WTC11 (cell line): ENCODE measurements around the gene NPB. TPM values are rescaled to one million over a fixed set of nuclear protein-coding genes. Genes with fewer than 3 reads are reported as not detected.

Experiments
- ATAC-seq: fragments of 200-7000 bp; cut with Tn5 transposase; 2 replicates; pipeline ENCODE4 v1.10.0; 2021; ENCODE audit warnings: mild to moderate bottlenecking, moderate library complexity
- CTCF ChIA-PET: fragments of 300-600 bp; sonication (Branson Sonifier 250); formaldehyde crosslinking; loops from one replicate; lab custom pipeline; 2021; ENCODE audit warnings: antibody characterized with exemption; lab: Charles Lee
- POLR2A ChIA-PET: fragments of 350-600 bp; sonication (Branson Sonifier 250); formaldehyde crosslinking; loops from one replicate; lab custom pipeline; 2021; ENCODE audit warnings: antibody characterized with exemption; lab: Charles Lee
- DNase-seq: peaks from one replicate; pipeline ENCODE4 v3.0.0; 2021; ENCODE audit warnings: low spot score
- H3K27ac Mint-ChIP-seq: 2 replicates; pipeline ENCODE4 v1.8.0; 2021; ENCODE audit warnings: mixed read lengths
- H3K27me3 Mint-ChIP-seq: 2 replicates; pipeline ENCODE4 v1.8.0; 2021; ENCODE audit warnings: low read depth, mild to moderate bottlenecking, moderate library complexity, mixed read lengths
- H3K36me3 Mint-ChIP-seq: 2 replicates; pipeline ENCODE4 v1.8.0; 2021; ENCODE audit warnings: mixed read lengths
- H3K4me1 Mint-ChIP-seq: 2 replicates; pipeline ENCODE4 v1.8.0; 2022; ENCODE audit warnings: mixed read lengths
- H3K4me3 Mint-ChIP-seq: 2 replicates; pipeline ENCODE4 v1.8.0; 2021; ENCODE audit warnings: mild to moderate bottlenecking, moderate library complexity, mixed read lengths
- H3K9me3 Mint-ChIP-seq: 2 replicates; pipeline ENCODE4 v1.8.0; 2021; ENCODE audit warnings: mixed read lengths
- GABPB1 ChIP-seq: sonication (generic); formaldehyde crosslinking; IDR thresholded peaks from 2 replicates; pipeline ENCODE4 v1.8.1; 2023; ENCODE audit warnings: mild to moderate bottlenecking, missing genetic modification reagents
- GTF2I ChIP-seq: fragments of 250-450 bp; sonication (Bioruptor Pico); conservative IDR thresholded peaks from 2 replicates; pipeline ENCODE4 v1.4.0; 2021; ENCODE audit warnings: mild to moderate bottlenecking
- HMGA2 ChIP-seq: fragments of 250-450 bp; sonication (Bioruptor Pico); IDR thresholded peaks from 2 replicates; pipeline ENCODE4 v1.4.0; 2021; ENCODE audit warnings: mild to moderate bottlenecking, moderate library complexity
- JAZF1 ChIP-seq: fragments of 250-450 bp; sonication (Bioruptor Pico); IDR thresholded peaks from 2 replicates; pipeline ENCODE4 v1.9.0; 2021; ENCODE audit warnings: moderate library complexity, mild to moderate bottlenecking, inconsistent platforms
- JUN ChIP-seq: sonication (generic); formaldehyde crosslinking; IDR thresholded peaks from 2 replicates; pipeline ENCODE4 v1.8.0; 2023; ENCODE audit warnings: mild to moderate bottlenecking, missing genetic modification reagents
- KAT7 ChIP-seq: sonication (generic); formaldehyde crosslinking; IDR thresholded peaks from 2 replicates; pipeline ENCODE4 v1.8.1; 2023; ENCODE audit warnings: missing genetic modification reagents, mild to moderate bottlenecking, borderline replicate concordance
- MXD4 ChIP-seq: fragments of 250-450 bp; sonication (Bioruptor Pico); IDR thresholded peaks from 2 replicates; pipeline ENCODE4 v1.8.0; 2021; ENCODE audit warnings: mild to moderate bottlenecking, moderate library complexity, borderline replicate concordance
- NFE2L1 ChIP-seq: sonication (generic); formaldehyde crosslinking; IDR thresholded peaks from 2 replicates; pipeline ENCODE4 v1.8.1; 2023; ENCODE audit warnings: missing genetic modification reagents
- PRDM15 ChIP-seq: sonication (generic); formaldehyde crosslinking; IDR thresholded peaks from 2 replicates; pipeline ENCODE4 v1.8.0; 2022; ENCODE audit warnings: missing genetic modification reagents
- STAT6 ChIP-seq: sonication (generic); formaldehyde crosslinking; conservative IDR thresholded peaks from 2 replicates; pipeline ENCODE4 v1.8.1; 2023; ENCODE audit warnings: mild to moderate bottlenecking, low read depth, missing genetic modification reagents, moderate library complexity
- TCF7 ChIP-seq: sonication (generic); formaldehyde crosslinking; IDR thresholded peaks from 2 replicates; pipeline ENCODE4 v1.8.0; 2022; ENCODE audit warnings: mild to moderate bottlenecking, low read depth, missing genetic modification reagents, moderate library complexity
- TEAD4 ChIP-seq: sonication (generic); formaldehyde crosslinking; IDR thresholded peaks from 2 replicates; pipeline ENCODE4 v1.8.0; 2022; ENCODE audit warnings: mild to moderate bottlenecking, missing genetic modification reagents
- TP53 ChIP-seq: sonication (generic); formaldehyde crosslinking; IDR thresholded peaks from 2 replicates; pipeline ENCODE4 v1.8.1; 2023; ENCODE audit warnings: mild to moderate bottlenecking, missing genetic modification reagents
- ZNF416 ChIP-seq: fragments of 250-450 bp; sonication (Bioruptor Pico); IDR thresholded peaks from 2 replicates; pipeline ENCODE4 v1.9.0; 2021; ENCODE audit warnings: mild to moderate bottlenecking, inconsistent platforms
- total RNA-seq: library from RNA; stranded (reverse); gene quantifications from 3 replicates; pipeline ENCODE4 v1.2.3, GENCODE V29; 2021
- TF ChIP-seq, protein P1 (sequence below): sonication (generic); formaldehyde crosslinking; IDR thresholded peaks from 2 replicates; pipeline ENCODE4 v1.8.0; 2022; ENCODE audit warnings: mild to moderate bottlenecking, missing genetic modification reagents
- TF ChIP-seq, protein P2 (sequence below): fragments of 250-450 bp; sonication (Bioruptor Pico); IDR thresholded peaks from 2 replicates; pipeline ENCODE4 v2.1.2; 2022; ENCODE audit warnings: mild to moderate bottlenecking, moderate library complexity
- TF ChIP-seq, protein P3 (sequence below): sonication (generic); formaldehyde crosslinking; IDR thresholded peaks from 2 replicates; pipeline ENCODE4 v1.8.1; 2023; ENCODE audit warnings: mild to moderate bottlenecking, missing genetic modification reagents, moderate library complexity

The NPB gene
- total RNA-seq, 1 experiment from 2014 or later = 1.9 TPM

- H3K4me1 Mint-ChIP-seq = no peaks in the 10 kb centered on the region
- H3K36me3 Mint-ChIP-seq = peaks cover 24% of the 10 kb centered on the region
- POLR2A ChIA-PET = no interaction called here
- no peaks in the 10 kb centered on the region for H3K9me3 Mint-ChIP-seq
- H3K27ac Mint-ChIP-seq = no peak overlapping the region
- no peak for ATAC-seq
- DNase-seq = no peak
- peaks cover 13% of the 10 kb centered on the region for H3K27me3 Mint-ChIP-seq
- H3K4me3 Mint-ChIP-seq = no peak overlapping the region
- TF ChIP-seq TP53 (CRISPR knock-in tag) (no peak), NFE2L1 (no peak), GTF2I (CRISPR knock-in tag) (no peak), HMGA2 (CRISPR knock-in tag) (no peak), STAT6 (CRISPR knock-in tag) (no peak)
- TF ChIP-seq, protein P1, sequence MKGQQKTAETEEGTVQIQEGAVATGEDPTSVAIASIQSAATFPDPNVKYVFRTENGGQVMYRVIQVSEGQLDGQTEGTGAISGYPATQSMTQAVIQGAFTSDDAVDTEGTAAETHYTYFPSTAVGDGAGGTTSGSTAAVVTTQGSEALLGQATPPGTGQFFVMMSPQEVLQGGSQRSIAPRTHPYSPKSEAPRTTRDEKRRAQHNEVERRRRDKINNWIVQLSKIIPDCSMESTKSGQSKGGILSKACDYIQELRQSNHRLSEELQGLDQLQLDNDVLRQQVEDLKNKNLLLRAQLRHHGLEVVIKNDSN = no peak
- CTCF ChIA-PET = no interaction called here
Observed at GRCh38 chr17:81899514-81900166, 2.4 kb upstream of the NPB start.

- Mint-ChIP-seq H3K27ac (no peak overlapping the region; the same call in 1 of the 2 replicates), H3K9me3 (no peaks in the 10 kb centered on the region), H3K4me1 (no peaks in the 10 kb centered on the region), H3K27me3 (peaks cover 13% of the 10 kb centered on the region)
- CTCF ChIA-PET = no interaction called here
- no peak for TF ChIP-seq JAZF1
- TF ChIP-seq JUN = no peak
- no peak for TF ChIP-seq GABPB1
- TF ChIP-seq, protein P2, sequence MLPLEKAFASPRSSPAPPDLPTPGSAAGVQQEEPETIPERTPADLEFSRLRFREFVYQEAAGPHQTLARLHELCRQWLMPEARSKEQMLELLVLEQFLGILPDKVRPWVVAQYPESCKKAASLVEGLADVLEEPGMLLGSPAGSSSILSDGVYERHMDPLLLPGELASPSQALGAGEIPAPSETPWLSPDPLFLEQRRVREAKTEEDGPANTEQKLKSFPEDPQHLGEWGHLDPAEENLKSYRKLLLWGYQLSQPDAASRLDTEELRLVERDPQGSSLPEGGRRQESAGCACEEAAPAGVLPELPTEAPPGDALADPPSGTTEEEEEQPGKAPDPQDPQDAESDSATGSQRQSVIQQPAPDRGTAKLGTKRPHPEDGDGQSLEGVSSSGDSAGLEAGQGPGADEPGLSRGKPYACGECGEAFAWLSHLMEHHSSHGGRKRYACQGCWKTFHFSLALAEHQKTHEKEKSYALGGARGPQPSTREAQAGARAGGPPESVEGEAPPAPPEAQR = no peak
- no peak for TF ChIP-seq KAT7
- TF ChIP-seq TCF7 (CRISPR knock-in tag) = no peak
- TF ChIP-seq, protein P3, sequence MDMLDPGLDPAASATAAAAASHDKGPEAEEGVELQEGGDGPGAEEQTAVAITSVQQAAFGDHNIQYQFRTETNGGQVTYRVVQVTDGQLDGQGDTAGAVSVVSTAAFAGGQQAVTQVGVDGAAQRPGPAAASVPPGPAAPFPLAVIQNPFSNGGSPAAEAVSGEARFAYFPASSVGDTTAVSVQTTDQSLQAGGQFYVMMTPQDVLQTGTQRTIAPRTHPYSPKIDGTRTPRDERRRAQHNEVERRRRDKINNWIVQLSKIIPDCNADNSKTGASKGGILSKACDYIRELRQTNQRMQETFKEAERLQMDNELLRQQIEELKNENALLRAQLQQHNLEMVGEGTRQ = no peak
- no peak for TF ChIP-seq TEAD4 (CRISPR knock-in tag)
- no peak for TF ChIP-seq PRDM15 (CRISPR knock-in tag)
- TF ChIP-seq STAT6 (CRISPR knock-in tag) = no peak
- TF ChIP-seq ZNF416 (CRISPR knock-in tag) = no peak
- TF ChIP-seq MXD4 (CRISPR knock-in tag) = no peak
- TF ChIP-seq, all 79 proteins: peak for 0
- POLR2A ChIA-PET = no interaction called here
- no peak for DNase-seq
- peaks cover 21% of the 10 kb centered on the region for H3K36me3 Mint-ChIP-seq
- ATAC-seq = no peak
- no peak overlapping the region for H3K4me3 Mint-ChIP-seq
Observed at GRCh38 chr17:81900181-81900820, 1.7 kb upstream of the NPB start.
